Tongue (tissue), 2 donors: Measurements from ENCODE around the gene ZDHHC11B. TPM values are rescaled to one million over a fixed set of nuclear protein-coding genes. Genes with fewer than 3 reads are reported as not detected.
A peak's percentile ranks its signal among the peaks of the same experiment; 100 is the strongest.

ENCODE experiments used
- DNase-seq: peaks from one replicate; pipeline ENCODE4 v3.0.0-alpha.2; 2015
- total RNA-seq: library from RNA; depleted of rRNA; stranded (reverse); fragments of >200 nt; gene quantifications from one replicate; pipeline ENCODE4 v1.2.3, GENCODE V29; 2014

ZDHHC11B gene
- total RNA-seq, 1 donor from 2014 or later, result 5.3 TPM

- peak; percentile 97 for DNase-seq
Observed at GRCh38 chr5:672329-673160, 112.0 kb downstream of the ZDHHC11B start.

GRCh38 chr5:671459-672328, 112.8 kb downstream of the ZDHHC11B start:
- peak; percentile 86 for DNase-seq

- DNase-seq, result no peak
Observed at GRCh38 chr5:670396-671270, 113.9 kb downstream of the ZDHHC11B start.

- DNase-seq, result no peak
Observed at GRCh38 chr5:669842-670395, 114.6 kb downstream of the ZDHHC11B start.

GRCh38 chr5:669111-669841, 115.3 kb downstream of the ZDHHC11B start:
- no peak for DNase-seq

- no peak for DNase-seq
Observed at GRCh38 chr5:668283-668995, 116.1 kb downstream of the ZDHHC11B start.

- DNase-seq, result no peak
Observed at GRCh38 chr5:666816-667498, 117.6 kb downstream of the ZDHHC11B start.

- DNase-seq, result no peak
Observed at GRCh38 chr5:665956-666711, 118.4 kb downstream of the ZDHHC11B start.

- DNase-seq, result no peak
Observed at GRCh38 chr5:665541-665955, 119.0 kb downstream of the ZDHHC11B start.

GRCh38 chr5:664994-665360, 119.6 kb downstream of the ZDHHC11B start:
- no peak for DNase-seq

GRCh38 chr5:664343-664993, 120.1 kb downstream of the ZDHHC11B start:
- DNase-seq, result no peak

GRCh38 chr5:663436-664342, 120.8 kb downstream of the ZDHHC11B start:
- no peak for DNase-seq

GRCh38 chr5:662751-663435, 121.6 kb downstream of the ZDHHC11B start:
- DNase-seq, result no peak

- DNase-seq, result no peak
Observed at GRCh38 chr5:661891-662750, 122.4 kb downstream of the ZDHHC11B start.

- DNase-seq, result no peak
Observed at GRCh38 chr5:660491-661030, 124.0 kb downstream of the ZDHHC11B start.
